GM19239 (cell line): Measurements from ENCODE around the gene ZNF280A.
"Not testable (repeated sequence)": the region's sequence is repeated elsewhere in the genome, so short reads cannot be mapped to it uniquely, and the experiment has no call there.

ENCODE experiments used
- DNase-seq: peaks from one replicate; pipeline ENCODE4 v3.0.0; 2011; ENCODE audit warnings: low spot score; ENCODE audit not compliant: insufficient read length
- FAIRE-seq: peaks from 2 replicates; lab custom pipeline; 2011; peaks lifted over from hg19 to GRCh38; lab: Jason Lieb, UNC

Gene ZNF280A

DNA sequence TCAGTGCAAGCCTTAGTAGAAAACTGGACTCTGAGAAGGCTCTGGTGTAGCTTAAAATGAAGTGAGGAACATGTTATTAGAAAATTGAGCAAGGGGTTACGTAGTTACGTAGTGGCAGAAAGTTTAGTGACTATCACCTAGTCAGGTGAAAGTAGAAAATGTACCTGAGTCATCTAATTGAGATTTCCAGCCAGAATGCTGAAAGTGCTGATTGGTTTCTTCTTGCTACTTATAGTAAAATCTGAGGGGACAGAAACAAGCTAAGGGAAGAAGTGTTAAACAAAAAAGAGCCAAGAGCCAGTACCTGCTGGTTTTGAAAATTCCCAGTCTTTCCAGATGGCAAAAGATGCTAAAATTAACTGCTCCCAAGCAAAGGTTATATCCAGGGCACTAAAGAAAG lies 41.0 kb downstream of the ZNF280A start:
- DNase-seq, result no peak
- FAIRE-seq, result no peak

DNA sequence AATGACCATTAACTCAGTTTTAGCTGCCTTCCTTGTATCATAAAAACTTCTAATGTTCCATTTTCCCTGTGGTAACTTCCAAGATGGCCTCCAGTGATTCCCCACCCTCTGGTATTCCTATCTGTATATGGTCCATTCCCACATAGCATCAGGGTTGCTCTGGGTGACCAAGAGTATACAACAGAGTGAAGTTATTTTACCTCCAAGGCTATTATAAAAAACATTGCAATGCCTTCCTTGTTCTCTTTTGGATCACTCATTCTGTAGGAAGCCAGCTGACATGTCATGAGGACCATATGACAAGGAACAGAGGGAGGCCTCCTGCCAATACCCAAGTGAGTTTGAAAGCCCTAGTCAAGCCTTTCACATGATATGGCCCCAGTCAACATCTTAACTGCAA lies 41.6 kb downstream of the ZNF280A start:
- DNase-seq (no peak), FAIRE-seq (no peak)

DNA sequence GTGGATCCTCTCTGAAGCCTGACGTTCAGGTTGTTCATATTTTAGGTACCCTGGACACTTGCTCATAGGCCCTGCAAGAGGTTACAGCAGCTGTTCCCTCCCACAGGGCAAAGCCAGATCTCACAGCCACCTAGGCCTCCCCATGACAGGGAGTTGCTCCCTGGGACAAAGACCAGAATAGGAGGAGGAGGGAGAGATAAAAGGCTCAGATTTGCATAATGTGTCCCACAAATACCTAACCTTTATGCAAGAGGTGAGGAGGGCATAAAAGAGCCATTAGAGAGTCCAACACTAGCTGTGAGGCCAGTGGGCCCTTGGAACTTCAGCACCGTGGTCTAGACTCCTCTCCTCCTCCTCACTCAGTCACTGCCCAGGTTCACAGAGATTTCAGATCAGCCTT lies 45.3 kb downstream of the ZNF280A start:
- no peak for FAIRE-seq

DNA sequence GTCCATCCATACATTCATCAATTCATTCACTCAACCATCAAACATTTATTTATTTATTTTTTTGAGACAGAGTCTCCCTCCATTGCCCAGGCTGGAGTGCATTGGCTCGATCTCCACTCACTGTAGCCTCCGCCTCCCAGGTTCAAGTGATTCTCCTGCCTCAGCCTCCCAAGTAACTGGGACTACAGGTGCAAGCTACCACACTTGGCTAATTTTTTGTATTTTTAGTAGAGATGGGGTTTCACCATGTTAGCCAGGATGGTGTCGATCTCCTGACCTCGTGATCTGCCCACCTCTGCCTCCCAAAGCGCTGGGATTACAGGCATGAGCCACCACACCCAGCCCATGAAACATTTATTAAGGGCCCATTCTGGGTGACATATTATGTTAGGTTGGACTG lies 49.0 kb downstream of the ZNF280A start:
- not testable (repeated sequence) for FAIRE-seq, DNase-seq

More for the DNA sequence above, 45.3 kb downstream of the ZNF280A start:
- DNase-seq, result no peak

DNA sequence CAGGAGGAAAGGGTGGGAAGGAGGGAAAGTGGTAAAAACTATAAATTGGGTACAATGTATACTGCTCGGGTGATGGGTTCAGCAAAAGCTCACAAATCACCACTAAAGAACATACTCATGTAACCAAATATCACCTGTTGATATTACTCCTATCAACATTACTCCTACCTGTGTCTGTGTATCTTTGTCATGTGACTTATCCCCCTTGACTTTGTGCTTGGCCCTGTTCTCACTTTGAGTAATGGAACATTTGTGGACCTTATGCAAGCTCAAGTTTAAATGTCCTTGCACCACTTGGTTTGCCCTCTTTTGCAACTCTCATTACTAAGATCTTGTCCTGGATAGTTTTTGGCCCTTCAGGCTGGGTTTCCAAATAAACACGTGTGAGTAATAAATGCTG lies 50.5 kb downstream of the ZNF280A start:
- no peak for DNase-seq
- no peak for FAIRE-seq

DNA sequence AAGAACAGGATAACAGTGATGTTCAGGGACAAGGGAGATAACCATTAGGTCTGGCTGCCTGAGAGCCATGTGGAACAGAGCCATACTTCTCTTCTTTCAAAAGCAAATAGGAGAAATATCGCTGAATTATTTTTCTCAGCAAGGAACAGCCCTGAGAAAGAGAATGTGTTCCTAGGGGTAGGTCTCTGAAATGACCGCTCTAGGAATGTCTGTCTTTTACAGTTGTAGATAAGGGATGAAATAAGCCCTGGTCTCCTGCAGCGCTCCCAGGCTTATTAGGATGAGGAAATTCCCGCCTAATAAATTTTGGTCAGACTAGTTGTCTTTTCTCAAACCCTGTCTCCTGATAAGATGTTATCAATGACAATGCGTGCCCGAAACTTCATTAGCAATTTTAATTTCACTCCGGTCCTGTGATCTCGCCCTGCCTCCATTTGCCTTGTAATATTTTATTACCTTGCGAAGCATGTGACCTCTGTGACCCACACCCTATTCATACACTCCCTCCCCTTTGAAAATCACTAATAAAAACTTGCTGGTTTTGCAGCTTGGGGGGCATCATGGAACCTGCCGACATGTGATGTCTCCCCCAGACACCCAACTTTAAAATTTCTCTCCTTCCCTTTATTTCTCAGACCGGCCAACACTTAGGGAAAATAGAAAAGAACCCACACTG lies 51.1 kb downstream of the ZNF280A start:
- not testable (repeated sequence) for DNase-seq, FAIRE-seq

DNA sequence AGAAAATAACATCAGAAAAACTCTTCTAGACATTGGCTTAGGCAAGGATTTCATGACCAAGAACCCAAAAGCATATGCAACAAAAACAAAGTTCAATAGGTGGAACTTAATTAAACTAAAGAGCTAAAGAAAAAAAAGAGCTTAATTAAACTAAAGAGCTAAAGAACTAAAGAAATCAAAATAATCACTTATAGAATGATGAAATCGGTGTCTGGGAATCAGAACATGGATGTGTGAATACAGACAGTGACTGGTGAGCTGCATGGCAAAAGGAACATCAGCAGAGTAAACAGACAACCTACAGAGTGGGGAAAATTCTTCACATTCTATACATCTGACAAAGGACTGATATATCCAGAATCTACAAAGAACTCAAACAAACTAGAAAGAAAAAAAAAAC lies 53.0 kb downstream of the ZNF280A start:
- DNase-seq, result no peak

DNA sequence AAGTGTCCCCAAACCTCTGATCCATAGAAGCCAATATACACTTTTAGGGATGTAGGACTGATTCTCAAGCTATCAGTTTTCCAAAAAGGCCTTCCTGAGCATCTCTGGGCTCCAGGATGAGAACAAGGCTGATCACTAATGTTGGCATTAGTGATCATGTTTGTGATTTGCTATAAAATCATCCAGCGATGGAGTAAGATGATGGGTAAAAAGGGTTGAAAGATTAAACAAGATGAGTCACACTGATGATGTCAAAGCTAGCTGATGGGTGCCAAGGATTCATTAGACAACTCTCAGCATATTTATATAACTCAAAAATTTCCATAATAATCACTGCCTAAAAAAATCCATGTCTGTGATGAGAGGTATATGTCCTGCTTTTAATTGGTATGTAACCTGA lies 54.3 kb downstream of the ZNF280A start:
- DNase-seq (no peak), FAIRE-seq (no peak)

More for the DNA sequence above, 53.0 kb downstream of the ZNF280A start:
- no peak for FAIRE-seq

DNA sequence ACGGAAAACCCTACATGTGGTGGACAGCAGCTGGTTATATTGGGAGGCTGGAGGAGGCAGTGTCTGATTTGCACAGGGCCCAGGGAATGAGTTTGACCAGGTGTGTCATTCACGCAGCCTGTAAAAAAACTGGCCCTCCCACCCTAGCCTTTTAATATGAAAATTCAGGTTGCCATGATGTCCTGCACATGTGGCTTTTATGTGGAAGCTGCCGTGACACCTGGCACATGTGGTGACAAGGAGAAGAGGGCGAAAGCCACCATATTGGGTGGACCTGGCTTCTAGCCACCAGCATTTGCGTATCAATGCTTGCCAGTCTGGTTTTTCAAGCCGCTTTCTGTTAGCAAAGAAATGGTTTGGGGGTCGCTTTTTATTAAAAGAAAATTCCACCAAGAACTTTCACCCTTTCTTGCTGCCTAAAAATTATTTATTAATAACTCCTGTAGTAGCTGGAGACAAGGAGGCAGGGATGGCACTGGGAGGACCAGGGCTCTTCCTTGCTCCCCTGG lies 54.9 kb downstream of the ZNF280A start:
- FAIRE-seq, result no peak
- no peak for DNase-seq

DNA sequence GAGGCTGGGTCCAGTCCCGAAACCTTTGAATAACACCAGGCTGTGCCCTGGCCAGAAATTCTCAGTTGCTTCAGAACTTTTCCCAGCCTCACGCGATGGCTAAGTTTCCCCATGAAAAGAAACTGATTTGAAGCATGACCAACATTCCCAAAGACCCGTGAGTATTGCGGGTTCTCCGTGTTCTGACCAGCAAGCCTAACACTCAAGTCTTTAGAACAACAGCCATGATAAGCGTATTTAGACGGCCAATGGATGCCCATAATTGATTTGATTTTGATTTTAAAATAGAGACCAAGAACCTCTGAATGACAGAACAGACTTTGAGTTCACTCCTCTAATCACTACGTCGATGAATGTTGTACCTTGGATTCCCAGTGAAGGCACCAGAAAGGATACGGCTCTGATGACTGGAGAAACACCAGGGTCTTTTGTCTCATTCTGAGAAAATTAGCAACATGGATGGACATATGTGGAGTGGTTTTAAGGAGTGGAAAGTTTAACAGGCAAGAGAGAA lies 55.5 kb downstream of the ZNF280A start:
- no peak for FAIRE-seq
- DNase-seq, result no peak

DNA sequence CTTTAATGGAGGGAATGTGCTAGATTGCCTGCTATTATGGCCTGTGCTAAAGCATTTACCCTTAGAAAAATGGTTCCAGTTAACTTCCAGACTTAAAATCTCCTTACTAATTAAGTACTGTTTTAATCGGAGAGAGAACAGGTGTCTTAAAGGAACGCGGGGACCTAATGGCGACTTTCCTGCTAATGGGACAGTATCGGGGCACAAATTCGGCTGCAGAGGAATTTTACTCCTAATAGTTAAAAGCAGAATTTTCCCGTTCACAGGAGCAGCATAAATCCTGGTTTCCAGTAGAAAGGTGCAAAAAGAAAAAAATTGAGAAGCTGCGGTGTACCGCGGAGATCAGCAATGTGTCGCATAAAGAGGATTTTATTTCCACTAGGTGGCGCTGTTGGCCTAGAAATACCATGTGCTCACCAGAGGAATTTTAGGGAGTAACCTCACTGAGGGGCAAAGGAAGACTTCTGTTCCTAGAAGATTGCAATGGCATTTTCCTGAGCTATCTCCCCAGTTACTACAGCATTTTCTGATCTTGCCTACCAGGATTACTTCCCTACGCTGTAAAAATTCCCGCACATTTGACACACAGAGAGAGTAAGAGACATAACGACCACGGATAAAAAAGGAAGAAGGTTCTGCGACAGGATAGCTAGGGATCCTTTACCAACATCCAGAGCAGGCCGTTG lies 56.1 kb downstream of the ZNF280A start:
- DNase-seq (peak; percentile 26), FAIRE-seq (peak; percentile 45)
